ENCODE data around the gene UNC5C. TPM values are rescaled to one million over a fixed set of nuclear protein-coding genes. Genes with fewer than 3 reads are reported as not detected.

UNC5C gene
- total and polyA plus RNA-seq, 2 of the 4 experiments (the other 2 are of a cell fraction) = under 0.01 TPM

DNA sequence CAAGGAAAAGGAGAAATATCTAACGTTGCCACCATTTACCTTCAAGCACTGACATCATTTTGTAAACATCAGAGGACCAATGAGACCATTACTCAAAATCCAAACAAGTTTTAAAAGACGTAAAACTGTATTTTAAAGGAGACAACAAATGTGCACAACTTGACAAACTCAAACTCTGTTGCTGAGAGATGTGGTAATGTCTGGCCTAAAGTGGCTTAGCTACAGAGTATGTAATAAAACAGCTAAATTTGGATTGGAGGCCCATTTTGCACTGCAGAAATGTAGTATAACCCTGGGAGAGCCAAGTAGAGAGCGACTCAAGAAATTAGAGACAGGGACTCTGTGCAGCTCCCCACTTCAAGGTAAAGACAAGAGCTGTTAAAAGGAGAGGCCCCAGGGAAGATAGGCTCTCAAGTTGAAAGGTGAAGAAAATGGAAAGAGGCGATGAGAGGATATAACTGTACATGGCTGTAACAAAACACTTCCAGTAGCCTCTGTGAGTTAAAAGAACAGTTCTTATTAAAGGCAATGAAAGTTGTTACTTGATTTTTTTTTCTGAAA, 20.3 kb downstream of the UNC5C start:
- Histone ChIP-seq H3K14ac (replicated peaks; ENCODE audit: low read depth, low read length) (no peak overlapping the region), H2BK5ac (ENCODE audit: low read depth, low read length, poor library complexity, severe bottlenecking) (no peak overlapping the region), H3K79me1 (ENCODE audit: low read depth in 1 of 2, low read length in 2 of 2) (no peaks in the 10 kb centered on the region), H3K27ac (ENCODE audit: insufficient read depth, low read length) (no peak overlapping the region), H3K9me1 (ENCODE audit: insufficient read depth, low read length) (no peaks in the 10 kb centered on the region), H4K20me1 (ENCODE audit: insufficient read depth, low read length) (no peaks in the 10 kb centered on the region), H2BK120ac (ENCODE audit: low read depth, low read length) (no peak overlapping the region), H3K36me3 (ENCODE audit: control insufficient read depth, insufficient read depth, low read length) (no peaks in the 10 kb centered on the region), H3K9ac (ENCODE audit: low read depth, low read length) (no peak overlapping the region), H2AK9ac (replicated peaks; ENCODE audit: low read depth, low read length, poor library complexity) (no peak overlapping the region), H3K56ac (ENCODE audit: extremely low read depth, insufficient read depth, low read length) (no peak overlapping the region), H3K4me2 (ENCODE audit: low read depth, low read length) (no peak overlapping the region), H2BK20ac (ENCODE audit: low read depth, low read length) (no peak overlapping the region), H3K27me3 (ENCODE audit: control insufficient read depth, insufficient read depth, low read length) (no peaks in the 10 kb centered on the region), H3K9me3 (ENCODE audit: control insufficient read depth, insufficient read depth, low read length) (no peaks in the 10 kb centered on the region), H3K4ac (ENCODE audit: low read depth, low read length) (no peak overlapping the region), H3K18ac (ENCODE audit: low read depth, low read length) (no peak overlapping the region), H3K4me1 (ENCODE audit: control insufficient read depth, insufficient read depth, low read length) (no peaks in the 10 kb centered on the region), H3K4me3 (ENCODE audit: insufficient read depth, low read depth, low read length) (no peak overlapping the region), H4K91ac (ENCODE audit: insufficient read depth, low read depth, low read length) (no peak overlapping the region), H2AFZ (replicated peaks; ENCODE audit: low read length, poor library complexity) (no peak overlapping the region), H3K23ac (ENCODE audit: low read depth, low read length) (no peak overlapping the region), H2AK5ac (ENCODE audit: low read depth, low read length) (no peak overlapping the region), H4K5ac (ENCODE audit: low read depth, low read length) (no peak overlapping the region), H2BK15ac (ENCODE audit: low read depth, low read length) (no peak overlapping the region), H4K8ac (ENCODE audit: low read depth in 2 of 2, low read length in 2 of 2) (no peak overlapping the region)
- intact Hi-C loops (cut with micrococcal nuclease) = no loop called here
- TF ChIP-seq MXI1 (IDR thresholded peaks at IDR 0.05; ENCODE audit: borderline replicate concordance, low read depth, low read length) (no peak), RAD21 (IDR thresholded peaks at IDR 0.05; ENCODE audit: low read length) (no peak), RFX5 (IDR thresholded peaks at IDR 0.05; ENCODE audit: low read depth, low read length) (peak; percentile 67; the same call in 1 of the 2 replicates)
- dilution Hi-C loops (cut with HindIII; ENCODE audit: low sequenced_read_pairs, unreplicated experiment) = no loop called here
- ATAC-seq (ENCODE audit: low read depth) (peak; percentile 44; the same call in 1 of the 2 replicates), DNase-seq (no peak)
- in situ Hi-C loops (cut with MboI; ENCODE audit: low sequenced_read_pairs) = no loop called here
- POLR2A ChIA-PET (ENCODE audit: unreplicated experiment) = no interaction called here
- BruUV-seq (replicated peaks) = no TSS peak
- CTCF ChIA-PET = no interaction called here
- WGBS, 2 experiments (ENCODE audit: extremely low coverage in 2 of 2, insufficient read length in 1 of 2) = 100% methylated on average over 1 of the region's 4 CpGs; no CpG with 5 or more reads in 1 of the 2 experiments
